Measurements from ENCODE around the gene GSG1L. TPM values are rescaled to one million over a fixed set of nuclear protein-coding genes. Genes with fewer than 3 reads are reported as not detected.

The GSG1L gene
- polyA plus RNA-seq, 3 donors: not detected

DNA sequence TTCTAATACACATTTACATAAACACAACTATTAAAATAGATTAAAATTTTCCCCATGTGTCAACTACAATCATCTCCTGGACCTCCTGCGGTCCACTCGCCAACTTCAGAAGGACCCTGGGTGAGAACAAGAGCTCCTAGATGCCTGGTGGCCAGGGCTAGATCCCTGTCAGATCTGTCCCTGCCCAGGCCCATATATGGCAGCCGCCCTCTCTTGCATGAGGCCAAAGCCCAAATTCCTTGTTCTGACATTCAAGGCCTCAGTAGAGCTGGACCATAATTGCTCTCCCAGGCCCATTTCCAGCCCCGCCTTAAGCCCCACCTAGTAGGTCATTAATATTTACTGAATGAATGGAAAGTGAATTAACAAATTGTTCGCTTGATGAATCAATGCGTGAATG, 275.8 kb downstream of the GSG1L start:
- H2AFZ ChIP-seq (ENCODE audit: insufficient read depth, low read depth, low read length, poor library complexity, severe bottlenecking): no peak overlapping the region
- no peak overlapping the region for H3K27ac ChIP-seq (ENCODE audit: low read depth in 1 of 2, low read length in 2 of 2)
- 93% methylated on average over 4 of the region's 6 CpGs for WGBS (ENCODE audit: insufficient coverage)
- Mint-ChIP-seq H3K4me1 (no peaks in the 10 kb centered on the region), H3K9me3 (no peaks in the 10 kb centered on the region), H3K4me3 (no peak overlapping the region), H3K27me3 (ENCODE audit: low read depth in 3 of 3) (peaks cover 0 to 8% (median 2%) of the 10 kb centered on the region in 3 donors), H3K36me3 (no peaks in the 10 kb centered on the region), H3K27ac (no peak overlapping the region)
- no peak overlapping the region for H3K4me2 ChIP-seq (replicated peaks; ENCODE audit: extremely low read depth, low read length, poor library complexity, severe bottlenecking)
- intact Hi-C loops (cut with micrococcal nuclease): no loop called here
- no peaks in the 10 kb centered on the region for H3K4me1 ChIP-seq (ENCODE audit: control insufficient read depth in 1 of 2, insufficient read depth in 2 of 2, low read length in 2 of 2)
- no peak overlapping the region for H3K9ac ChIP-seq (ENCODE audit: insufficient read depth, low read length, poor library complexity, severe bottlenecking)
- no peaks in the 10 kb centered on the region for H3K36me3 ChIP-seq (replicated peaks in 1 of 2; ENCODE audit: control insufficient read depth in 1 of 2, insufficient read depth in 2 of 2, low read length in 2 of 2)
- no peak overlapping the region for H3K4me3 ChIP-seq (replicated peaks in 1 of 3; ENCODE audit: low read depth in 2 of 3, low read length in 3 of 3)
- no peaks in the 10 kb centered on the region for H3K79me2 ChIP-seq (ENCODE audit: insufficient read depth, low read length)
- no peaks in the 10 kb centered on the region for H3K27me3 ChIP-seq (ENCODE audit: control insufficient read depth in 2 of 2, insufficient read depth in 2 of 2, low read length in 2 of 2)
- TF ChIP-seq, protein P1, sequence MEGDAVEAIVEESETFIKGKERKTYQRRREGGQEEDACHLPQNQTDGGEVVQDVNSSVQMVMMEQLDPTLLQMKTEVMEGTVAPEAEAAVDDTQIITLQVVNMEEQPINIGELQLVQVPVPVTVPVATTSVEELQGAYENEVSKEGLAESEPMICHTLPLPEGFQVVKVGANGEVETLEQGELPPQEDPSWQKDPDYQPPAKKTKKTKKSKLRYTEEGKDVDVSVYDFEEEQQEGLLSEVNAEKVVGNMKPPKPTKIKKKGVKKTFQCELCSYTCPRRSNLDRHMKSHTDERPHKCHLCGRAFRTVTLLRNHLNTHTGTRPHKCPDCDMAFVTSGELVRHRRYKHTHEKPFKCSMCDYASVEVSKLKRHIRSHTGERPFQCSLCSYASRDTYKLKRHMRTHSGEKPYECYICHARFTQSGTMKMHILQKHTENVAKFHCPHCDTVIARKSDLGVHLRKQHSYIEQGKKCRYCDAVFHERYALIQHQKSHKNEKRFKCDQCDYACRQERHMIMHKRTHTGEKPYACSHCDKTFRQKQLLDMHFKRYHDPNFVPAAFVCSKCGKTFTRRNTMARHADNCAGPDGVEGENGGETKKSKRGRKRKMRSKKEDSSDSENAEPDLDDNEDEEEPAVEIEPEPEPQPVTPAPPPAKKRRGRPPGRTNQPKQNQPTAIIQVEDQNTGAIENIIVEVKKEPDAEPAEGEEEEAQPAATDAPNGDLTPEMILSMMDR (IDR thresholded peaks at IDR 0.05): no peak
- H3K9me3 ChIP-seq (replicated peaks in 1 of 2; ENCODE audit: control insufficient read depth in 1 of 2, insufficient read depth in 1 of 2, low read length in 2 of 2): no peaks in the 10 kb centered on the region
- H4K20me1 ChIP-seq (ENCODE audit: insufficient read depth, low read length): no peaks in the 10 kb centered on the region
- no peak for DNase-seq

DNA sequence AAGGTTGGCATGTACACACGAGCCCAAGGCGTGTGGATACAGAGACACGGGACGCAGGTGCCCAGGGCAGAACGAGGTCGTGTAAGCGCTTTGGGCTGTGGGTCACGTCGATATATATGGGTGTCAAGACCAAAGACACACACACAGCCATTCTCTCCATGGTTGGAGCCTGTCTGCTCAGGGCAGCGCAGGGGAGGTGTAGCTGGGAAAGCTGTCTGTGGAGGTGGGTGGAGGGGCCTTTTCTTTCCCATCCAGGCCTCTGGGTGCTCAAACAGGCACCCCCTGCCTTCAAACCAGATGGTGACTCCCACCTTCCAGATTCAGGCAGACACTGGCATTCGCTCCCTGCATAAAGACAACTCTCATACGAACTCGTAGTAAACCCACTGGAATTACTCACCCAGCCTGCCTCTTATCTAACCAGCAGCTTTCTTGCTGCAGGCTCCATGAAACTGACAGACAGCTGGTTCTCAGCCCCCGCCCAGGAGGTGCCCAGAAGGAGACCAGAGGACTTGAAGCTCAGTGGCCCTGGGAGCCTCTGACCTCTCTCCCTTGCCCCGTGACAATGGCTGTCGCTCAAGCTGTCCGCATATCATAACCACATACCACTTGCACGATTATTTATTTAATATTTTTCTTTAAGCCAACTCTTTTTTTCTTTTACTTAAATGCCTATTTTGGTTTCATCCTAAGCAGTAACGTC, 276.4 kb downstream of the GSG1L start:
- TF ChIP-seq, protein P1 (IDR thresholded peaks at IDR 0.05): no peak
- no peak overlapping the region for H3K4me3 Mint-ChIP-seq

More for the DNA sequence above, 276.4 kb downstream of the GSG1L start:
- no peak overlapping the region for H3K27ac ChIP-seq (ENCODE audit: low read depth in 1 of 2, low read length in 2 of 2)
- H3K36me3 ChIP-seq (replicated peaks in 1 of 2; ENCODE audit: control insufficient read depth in 1 of 2, insufficient read depth in 2 of 2, low read length in 2 of 2): no peaks in the 10 kb centered on the region
- WGBS (ENCODE audit: insufficient coverage): 89% methylated on average over 10 of the region's 19 CpGs
- H3K9me3 Mint-ChIP-seq: no peaks in the 10 kb centered on the region
- H4K20me1 ChIP-seq (ENCODE audit: insufficient read depth, low read length): no peaks in the 10 kb centered on the region
- H3K4me2 ChIP-seq (replicated peaks; ENCODE audit: extremely low read depth, low read length, poor library complexity, severe bottlenecking): no peak overlapping the region
- no peak overlapping the region for H3K27ac Mint-ChIP-seq
- no peaks in the 10 kb centered on the region for H3K27me3 ChIP-seq (ENCODE audit: control insufficient read depth in 2 of 2, insufficient read depth in 2 of 2, low read length in 2 of 2)
- intact Hi-C loops (cut with micrococcal nuclease): no loop called here
- no peaks in the 10 kb centered on the region for H3K4me1 ChIP-seq (ENCODE audit: control insufficient read depth in 1 of 2, insufficient read depth in 2 of 2, low read length in 2 of 2)
- H3K79me2 ChIP-seq (ENCODE audit: insufficient read depth, low read length): no peaks in the 10 kb centered on the region
- DNase-seq: no peak
- no peaks in the 10 kb centered on the region for H3K36me3 Mint-ChIP-seq
- H3K27me3 Mint-ChIP-seq (ENCODE audit: low read depth in 3 of 3): peaks cover 0 to 6% (median 2%) of the 10 kb centered on the region in 3 donors
- H3K9me3 ChIP-seq (replicated peaks in 1 of 2; ENCODE audit: control insufficient read depth in 1 of 2, insufficient read depth in 1 of 2, low read length in 2 of 2): no peaks in the 10 kb centered on the region
- H3K9ac ChIP-seq (ENCODE audit: insufficient read depth, low read length, poor library complexity, severe bottlenecking): no peak overlapping the region
- H2AFZ ChIP-seq (ENCODE audit: insufficient read depth, low read depth, low read length, poor library complexity, severe bottlenecking): no peak overlapping the region
- no peaks in the 10 kb centered on the region for H3K4me1 Mint-ChIP-seq
- H3K4me3 ChIP-seq (replicated peaks in 1 of 3; ENCODE audit: low read depth in 2 of 3, low read length in 3 of 3): no peak overlapping the region

Measured in CD14-positive monocyte (primary cell).